HepG2 (cell line): ENCODE data around the gene NEURL2. TPM values are rescaled to one million over a fixed set of nuclear protein-coding genes. Genes with fewer than 3 reads are reported as not detected.

Experiments
- AHR ChIP-seq: IDR thresholded peaks from 2 replicates; pipeline ENCODE4 v1.6.1; 2018; ENCODE audit warnings: missing genetic modification reagents, missing compliant biosample characterization
- GLI4 ChIP-seq: sonication (generic); formaldehyde crosslinking; IDR thresholded peaks from 2 replicates; pipeline ENCODE4 v1.5.1; 2020; ENCODE audit warnings: missing genetic modification reagents, mild to moderate bottlenecking, moderate library complexity, borderline replicate concordance
- GLMP ChIP-seq: sonication (generic); formaldehyde crosslinking; IDR thresholded peaks from 2 replicates; pipeline ENCODE4 v1.9.0; 2021; ENCODE audit warnings: missing genetic modification reagents, mild to moderate bottlenecking, borderline replicate concordance
- KLF9 ChIP-seq: IDR thresholded peaks from 2 replicates; pipeline ENCODE4 v1.6.1; 2016; ENCODE audit warnings: low read depth
- NCOA5 ChIP-seq: sonication (generic); formaldehyde crosslinking; IDR thresholded peaks from 2 replicates; pipeline ENCODE4 v1.4.0; 2020; ENCODE audit warnings: missing genetic modification reagents
- NFATC3 ChIP-seq: sonication (generic); formaldehyde crosslinking; IDR thresholded peaks from 2 replicates; pipeline ENCODE4 v1.5.1; 2020; ENCODE audit warnings: mild to moderate bottlenecking, missing genetic modification reagents
- NFKB2 ChIP-seq: sonication (generic); formaldehyde crosslinking; IDR thresholded peaks from 2 replicates; pipeline ENCODE4 v1.4.0; 2020; ENCODE audit warnings: missing genetic modification reagents, borderline replicate concordance
- NRL ChIP-seq: sonication (generic); formaldehyde crosslinking; IDR thresholded peaks from 2 replicates; pipeline ENCODE4 v1.5.0; 2020; ENCODE audit warnings: missing genetic modification reagents, mild to moderate bottlenecking, moderate library complexity, borderline replicate concordance
- PAX8 ChIP-seq: sonication (generic); formaldehyde crosslinking; IDR thresholded peaks from 2 replicates; pipeline ENCODE4 v1.8.0; 2022; ENCODE audit warnings: mild to moderate bottlenecking, missing genetic modification reagents, borderline replicate concordance
- RORA ChIP-seq: sonication (generic); formaldehyde crosslinking; IDR thresholded peaks from 2 replicates; pipeline ENCODE4 v1.5.0; 2020; ENCODE audit warnings: mild to moderate bottlenecking, missing genetic modification reagents, moderate library complexity
- TFAP4 ChIP-seq: sonication (generic); IDR thresholded peaks from 2 replicates; pipeline ENCODE4 v1.6.1; 2016; ENCODE audit warnings: low read depth, borderline replicate concordance
- YEATS2 ChIP-seq: sonication (generic); formaldehyde crosslinking; IDR thresholded peaks from 2 replicates; pipeline ENCODE4 v1.4.0; 2020; ENCODE audit warnings: missing genetic modification reagents, borderline replicate concordance
- ZBTB46 ChIP-seq: sonication (generic); formaldehyde crosslinking; IDR thresholded peaks from 2 replicates; pipeline ENCODE4 v1.4.0; 2020; ENCODE audit warnings: mild to moderate bottlenecking, missing genetic modification reagents, borderline replicate concordance
- ZMAT5 ChIP-seq: sonication (generic); formaldehyde crosslinking; IDR thresholded peaks from 2 replicates; pipeline ENCODE4 v1.5.0; 2020; ENCODE audit warnings: mild to moderate bottlenecking, low read depth, missing genetic modification reagents, borderline replicate concordance
- ZNF207 ChIP-seq: fragments of 450-650 bp; IDR thresholded peaks from 2 replicates; pipeline ENCODE4 v1.6.1; 2016; ENCODE audit warnings: antibody characterized with exemption, borderline replicate concordance
- ZNF24 ChIP-seq: fragments of 450-650 bp; IDR thresholded peaks from 2 replicates; pipeline ENCODE4 v1.6.1; 2017; ENCODE audit warnings: antibody characterized with exemption, mild to moderate bottlenecking
- ZNF30 ChIP-seq: sonication (generic); formaldehyde crosslinking; IDR thresholded peaks from 2 replicates; pipeline ENCODE4 v1.5.0; 2020; ENCODE audit warnings: mild to moderate bottlenecking, missing genetic modification reagents
- ZNF331 ChIP-seq: sonication (generic); formaldehyde crosslinking; IDR thresholded peaks from 2 replicates; pipeline ENCODE4 v1.4.0; 2020; ENCODE audit warnings: missing genetic modification reagents
- ZNF512 ChIP-seq: sonication (generic); formaldehyde crosslinking; IDR thresholded peaks from 2 replicates; pipeline ENCODE4 v1.4.0; 2020; ENCODE audit warnings: mild to moderate bottlenecking, missing genetic modification reagents
- ZNF530 ChIP-seq: sonication (generic); formaldehyde crosslinking; IDR thresholded peaks from 2 replicates; pipeline ENCODE4 v1.5.0; 2020; ENCODE audit warnings: low read depth, mild to moderate bottlenecking, missing genetic modification reagents
- ZNF580 ChIP-seq: IDR thresholded peaks from 2 replicates; pipeline ENCODE4 v1.6.1; 2016; ENCODE audit warnings: low read depth, borderline replicate concordance
- ZSCAN21 ChIP-seq: sonication (generic); formaldehyde crosslinking; IDR thresholded peaks from 2 replicates; pipeline ENCODE4 v1.8.0; 2022; ENCODE audit warnings: mild to moderate bottlenecking, missing genetic modification reagents, moderate library complexity, borderline replicate concordance
- polyA plus RNA-seq, 8 experiments: library from polyadenylated mRNA; depleted of rRNA in 3 of 8; stranded (reverse) in 7 of 8; unstranded in 1 of 8; fragments of >200 nt; fragmentation: Illumina TruSeq in 4 of 8; extraction: Trizol in 4 of 8; gene quantifications; 2 replicates each; pipeline versions ENCODE4 v1.2.1 to v1.2.3, GENCODE V29; 2011 to 2016; ENCODE audit warnings: low read depth in 4 of 8, missing spikeins in 1 of 8, mixed read lengths in 1 of 8; ENCODE audit not compliant: insufficient read depth in 1 of 8
- total RNA-seq, 5 experiments: library from RNA; depleted of rRNA; stranded (reverse); fragments of >200 nt; fragmentation: Illumina TruSeq; extraction: Trizol; gene quantifications; 2 replicates each; pipeline ENCODE4 v1.2.3, GENCODE V29; 2016; ENCODE audit warnings: low read depth in 1 of 5

Gene NEURL2
- total and polyA plus RNA-seq, 2 of the 13 experiments (the other 11 are each of a cell fraction or from before 2014, with no cell fraction given): 7.2 to 9.7 TPM

GRCh38 chr20:45934586-45935415 is 43.8 kb upstream of the NEURL2 start, which contains the start of gene PCIF1 (continued):
- TF ChIP-seq AHR (CRISPR knock-in tag): peak; percentile 99
- peak; percentile 99; the same call in 1 of the 2 replicates for TF ChIP-seq ZNF580 (CRISPR knock-in tag)
- TF ChIP-seq ZNF331 (CRISPR knock-in tag): peak; percentile 67; the same call in 1 of the 2 replicates
- TF ChIP-seq NFATC3 (CRISPR knock-in tag): peak; percentile 46; the same call in 1 of the 2 replicates
- TF ChIP-seq GLMP: no peak
- peak; percentile 66; the same call in 1 of the 2 replicates for TF ChIP-seq ZNF512 (CRISPR knock-in tag)
- TF ChIP-seq KLF9 (CRISPR knock-in tag): peak; percentile 48
- no peak for TF ChIP-seq TFAP4
- TF ChIP-seq NFKB2 (CRISPR knock-in tag): peak; percentile 94
- 0 out of 2 replicates have a peak, but pooled peaks have one; percentile 8 for TF ChIP-seq ZNF530 (CRISPR knock-in tag)
- TF ChIP-seq PAX8 (CRISPR knock-in tag): 0 out of 2 replicates have a peak, but pooled peaks have one; percentile 7
- TF ChIP-seq NCOA5 (CRISPR knock-in tag): no peak
- no peak for TF ChIP-seq ZMAT5 (CRISPR knock-in tag)
- TF ChIP-seq ZNF30 (CRISPR knock-in tag): peak; percentile 84; the same call in 1 of the 2 replicates
- no peak for TF ChIP-seq RORA (CRISPR knock-in tag)
- no peak for TF ChIP-seq ZNF207
- 0 out of 2 replicates have a peak, but pooled peaks have one; percentile 12 for TF ChIP-seq ZSCAN21
- TF ChIP-seq ZBTB46 (CRISPR knock-in tag): no peak
- TF ChIP-seq ZNF24: 0 out of 2 replicates have a peak, but pooled peaks have one; percentile 56
- peak; percentile 99 for TF ChIP-seq NRL (CRISPR knock-in tag)
- TF ChIP-seq GLI4: peak; percentile 71; the same call in 1 of the 2 replicates
- peak; percentile 80; the same call in 1 of the 2 replicates for TF ChIP-seq YEATS2 (CRISPR knock-in tag)
